Mammary epithelial cell (primary cell): ENCODE results near the gene PRSS33.

Source experiments
- CTCF ChIP-seq, 2 donors: IDR thresholded peaks in 1 of 2; conservative IDR thresholded peaks in 1 of 2; 2 replicates each; pipeline ENCODE4 v1.5.1; 2011 to 2012; ENCODE audit warnings: inconsistent platforms in 2 of 2, low read length in 2 of 2, mild to moderate bottlenecking in 2 of 2, control low read depth in 1 of 2, low read depth in 1 of 2; ENCODE audit not compliant: insufficient read depth in 1 of 2; ENCODE audit errors: extremely low read depth in 1 of 2
- EZH2 ChIP-seq: IDR thresholded peaks from 2 replicates; pipeline ENCODE4 v1.6.1; 2012; ENCODE audit warnings: low read length, inconsistent platforms, borderline replicate concordance

GRCh38 chr16:2792940-2793339 lies 5.6 kb upstream of the PRSS33 start:
- TF ChIP-seq CTCF (conservative IDR thresholded peaks at IDR 0.05 in 1 of 2, IDR thresholded peaks at IDR 0.05 in 1 of 2; ENCODE audit: extremely low read depth in 1 of 2, insufficient read depth in 1 of 2, low read depth in 1 of 2, low read length in 2 of 2) = no peak
- TF ChIP-seq EZH2 = no peak
